ENCODE results near the gene PTPRQ.

PTPRQ gene, protein sequence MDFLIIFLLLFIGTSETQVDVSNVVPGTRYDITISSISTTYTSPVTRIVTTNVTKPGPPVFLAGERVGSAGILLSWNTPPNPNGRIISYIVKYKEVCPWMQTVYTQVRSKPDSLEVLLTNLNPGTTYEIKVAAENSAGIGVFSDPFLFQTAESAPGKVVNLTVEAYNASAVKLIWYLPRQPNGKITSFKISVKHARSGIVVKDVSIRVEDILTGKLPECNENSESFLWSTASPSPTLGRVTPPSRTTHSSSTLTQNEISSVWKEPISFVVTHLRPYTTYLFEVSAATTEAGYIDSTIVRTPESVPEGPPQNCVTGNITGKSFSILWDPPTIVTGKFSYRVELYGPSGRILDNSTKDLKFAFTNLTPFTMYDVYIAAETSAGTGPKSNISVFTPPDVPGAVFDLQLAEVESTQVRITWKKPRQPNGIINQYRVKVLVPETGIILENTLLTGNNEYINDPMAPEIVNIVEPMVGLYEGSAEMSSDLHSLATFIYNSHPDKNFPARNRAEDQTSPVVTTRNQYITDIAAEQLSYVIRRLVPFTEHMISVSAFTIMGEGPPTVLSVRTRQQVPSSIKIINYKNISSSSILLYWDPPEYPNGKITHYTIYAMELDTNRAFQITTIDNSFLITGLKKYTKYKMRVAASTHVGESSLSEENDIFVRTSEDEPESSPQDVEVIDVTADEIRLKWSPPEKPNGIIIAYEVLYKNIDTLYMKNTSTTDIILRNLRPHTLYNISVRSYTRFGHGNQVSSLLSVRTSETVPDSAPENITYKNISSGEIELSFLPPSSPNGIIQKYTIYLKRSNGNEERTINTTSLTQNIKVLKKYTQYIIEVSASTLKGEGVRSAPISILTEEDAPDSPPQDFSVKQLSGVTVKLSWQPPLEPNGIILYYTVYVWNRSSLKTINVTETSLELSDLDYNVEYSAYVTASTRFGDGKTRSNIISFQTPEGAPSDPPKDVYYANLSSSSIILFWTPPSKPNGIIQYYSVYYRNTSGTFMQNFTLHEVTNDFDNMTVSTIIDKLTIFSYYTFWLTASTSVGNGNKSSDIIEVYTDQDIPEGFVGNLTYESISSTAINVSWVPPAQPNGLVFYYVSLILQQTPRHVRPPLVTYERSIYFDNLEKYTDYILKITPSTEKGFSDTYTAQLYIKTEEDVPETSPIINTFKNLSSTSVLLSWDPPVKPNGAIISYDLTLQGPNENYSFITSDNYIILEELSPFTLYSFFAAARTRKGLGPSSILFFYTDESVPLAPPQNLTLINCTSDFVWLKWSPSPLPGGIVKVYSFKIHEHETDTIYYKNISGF (N-terminal part only)

DNA sequence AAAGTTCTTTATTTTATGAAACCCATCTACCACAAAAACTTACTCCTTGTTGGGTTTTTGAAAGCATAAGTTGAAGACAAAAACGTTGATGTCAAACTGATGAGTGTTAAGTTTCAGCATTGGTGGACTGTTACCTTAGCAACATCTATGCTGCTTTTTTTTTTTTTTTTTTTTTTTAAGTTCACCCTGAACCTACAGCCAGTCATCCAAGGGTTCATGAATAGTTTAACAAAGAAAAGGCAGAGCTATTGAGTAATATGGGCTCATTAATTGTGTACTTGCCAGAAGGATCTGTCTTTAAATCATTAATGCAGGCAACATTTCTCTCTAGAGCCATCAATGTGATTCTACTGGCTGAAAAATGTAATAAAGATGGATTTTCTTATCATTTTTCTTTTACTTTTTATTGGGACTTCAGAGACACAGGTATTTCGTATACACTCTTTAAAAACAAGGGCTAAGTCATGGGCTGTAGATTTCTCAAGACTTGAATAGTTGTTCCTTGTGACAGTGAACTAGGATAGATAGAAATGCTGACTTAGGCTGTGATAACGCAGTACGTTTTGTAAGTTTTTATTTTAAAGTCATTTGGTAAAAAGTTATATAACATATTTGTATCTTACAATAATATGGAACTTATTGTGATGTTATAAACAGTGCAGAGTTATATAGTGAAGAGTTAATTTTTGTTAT lies at the start of gene PTPRQ:
PTPRQ (plus strand) TSS at position 262 of the 693 bp plus-strand sequence; CDS start at position 373, 111 bp downstream.
- no peaks in the 10 kb centered on the region for H3K4me1 Mint-ChIP-seq
- H3K27me3 Mint-ChIP-seq = no peaks in the 10 kb centered on the region
- no peak within 1 kb of the TSS for H3K27ac Mint-ChIP-seq
- H3K36me3 Mint-ChIP-seq = no peaks in the 10 kb centered on the region
- H3K9me3 Mint-ChIP-seq = peaks cover 5% of the 10 kb centered on the region
- no peak within 1 kb of the TSS for H3K4me3 Mint-ChIP-seq

DNA sequence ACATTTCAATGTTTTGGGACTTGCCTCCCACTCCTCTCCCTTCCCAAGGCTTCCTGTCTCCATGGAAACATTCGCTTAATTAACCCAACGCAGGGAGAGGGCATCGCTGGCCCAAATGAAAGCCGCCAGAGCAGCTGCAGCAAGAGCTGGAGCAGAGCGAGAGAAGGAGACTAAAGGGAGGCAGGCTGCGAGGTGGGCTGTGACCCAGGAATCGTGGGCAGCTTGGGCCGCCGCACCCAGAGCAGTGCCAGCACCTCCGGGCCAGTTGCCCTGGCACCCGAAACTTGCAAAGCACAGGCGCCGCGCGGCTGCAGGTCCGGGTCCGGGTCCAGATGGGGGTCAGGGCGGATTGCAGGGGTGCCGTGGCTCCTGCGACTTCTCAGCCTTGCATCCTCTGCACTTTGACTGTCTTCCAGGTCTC lies 43.5 kb upstream of the PTPRQ start:
- Mint-ChIP-seq H3K36me3 (no peaks in the 10 kb centered on the region), H3K9me3 (peaks cover 6% of the 10 kb centered on the region), H3K4me1 (no peaks in the 10 kb centered on the region), H3K27ac (no peak overlapping the region), H3K4me3 (no peak overlapping the region), H3K27me3 (peaks cover 3% of the 10 kb centered on the region)

DNA sequence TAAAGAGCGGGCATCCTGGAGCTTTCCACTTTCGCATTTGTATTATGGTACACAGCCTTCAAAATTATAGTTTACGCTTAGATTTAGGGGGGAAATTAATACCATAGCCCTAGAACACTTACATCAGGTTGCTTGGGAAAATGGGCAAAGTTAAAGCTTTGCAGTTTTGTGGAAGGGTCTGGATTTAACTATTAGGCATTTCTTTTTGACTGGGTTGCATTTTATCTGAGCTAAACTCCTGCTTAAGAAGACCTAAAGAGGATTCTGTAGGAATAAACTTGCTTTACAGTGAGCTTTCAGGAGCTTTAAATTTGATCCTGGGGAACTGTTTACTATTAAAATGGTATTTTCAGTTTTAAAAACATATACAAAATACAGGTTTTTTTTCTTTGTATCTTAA lies 42.8 kb upstream of the PTPRQ start:
- Mint-ChIP-seq H3K36me3 (no peaks in the 10 kb centered on the region), H3K27ac (no peak overlapping the region), H3K4me1 (no peaks in the 10 kb centered on the region), H3K9me3 (peaks cover 6% of the 10 kb centered on the region), H3K4me3 (no peak overlapping the region), H3K27me3 (peaks cover 3% of the 10 kb centered on the region)

DNA sequence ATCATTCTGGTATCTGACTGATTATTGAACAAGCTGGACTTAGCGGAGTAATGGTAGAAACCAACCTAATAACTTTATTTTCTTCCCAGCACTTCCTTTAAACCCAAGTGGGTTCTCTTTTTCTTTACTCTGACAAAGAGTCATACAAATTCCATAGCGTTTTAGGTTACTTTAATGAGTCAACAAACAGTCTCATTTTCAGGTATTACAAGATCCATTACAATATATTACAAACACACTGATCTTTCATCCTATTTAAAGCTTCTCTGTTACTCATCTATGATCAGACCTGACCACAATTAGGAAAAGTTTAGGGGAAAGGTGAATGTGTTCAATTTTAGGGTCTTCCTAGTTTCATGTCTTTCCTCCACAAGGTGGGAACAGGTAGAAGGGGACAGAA lies 39.4 kb upstream of the PTPRQ start:
- no peaks in the 10 kb centered on the region for H3K9me3 Mint-ChIP-seq
- H3K4me3 Mint-ChIP-seq = no peak overlapping the region
- H3K27me3 Mint-ChIP-seq = peaks cover 3% of the 10 kb centered on the region
- H3K4me1 Mint-ChIP-seq = no peaks in the 10 kb centered on the region
- no peaks in the 10 kb centered on the region for H3K36me3 Mint-ChIP-seq
- H3K27ac Mint-ChIP-seq = no peak overlapping the region

DNA sequence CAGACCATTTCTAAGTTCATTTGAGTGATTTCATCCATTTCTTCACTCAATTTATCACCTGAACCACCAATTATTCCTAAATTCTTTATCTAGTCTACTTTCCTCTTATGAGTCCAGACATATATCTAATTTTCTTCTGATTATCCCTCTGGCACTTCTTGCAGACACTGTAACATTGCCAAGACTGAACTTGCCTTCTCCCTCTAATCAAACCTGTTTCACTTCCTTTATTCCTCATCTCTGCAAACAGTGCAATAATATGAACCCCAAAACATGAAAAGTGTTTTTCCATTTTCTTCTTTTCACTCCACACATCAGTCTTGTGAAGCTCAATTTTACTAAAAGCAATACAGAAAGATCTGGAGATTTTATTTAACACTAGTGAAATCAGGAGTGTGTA lies 37.8 kb upstream of the PTPRQ start:
- Mint-ChIP-seq H3K27me3 (peaks cover 2% of the 10 kb centered on the region), H3K36me3 (no peaks in the 10 kb centered on the region), H3K4me3 (no peak overlapping the region), H3K9me3 (no peaks in the 10 kb centered on the region), H3K27ac (no peak overlapping the region), H3K4me1 (no peaks in the 10 kb centered on the region)

DNA sequence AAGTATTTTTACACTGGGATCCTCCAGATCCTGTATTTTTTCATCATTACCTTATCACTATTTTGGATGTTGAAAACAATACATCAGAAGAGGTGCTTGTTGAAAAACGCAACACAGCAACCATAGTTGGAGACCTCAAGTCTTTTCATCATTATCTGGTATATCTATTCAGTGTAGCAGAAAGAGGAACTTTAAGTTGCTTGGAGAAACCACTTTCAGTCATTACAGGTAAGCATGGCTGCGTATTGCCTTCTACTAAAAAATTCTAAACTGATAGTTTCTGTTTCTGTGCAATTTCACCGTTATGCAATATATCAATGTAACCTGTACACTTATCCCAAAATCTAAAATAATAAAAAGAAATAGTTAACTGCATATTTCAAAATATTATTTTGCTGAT lies 32.2 kb upstream of the PTPRQ start:
- no peak overlapping the region for H3K27ac Mint-ChIP-seq
- H3K36me3 Mint-ChIP-seq = no peaks in the 10 kb centered on the region
- no peaks in the 10 kb centered on the region for H3K4me1 Mint-ChIP-seq
- no peaks in the 10 kb centered on the region for H3K9me3 Mint-ChIP-seq
- H3K4me3 Mint-ChIP-seq = no peak overlapping the region
- H3K27me3 Mint-ChIP-seq = peaks cover 2% of the 10 kb centered on the region

DNA sequence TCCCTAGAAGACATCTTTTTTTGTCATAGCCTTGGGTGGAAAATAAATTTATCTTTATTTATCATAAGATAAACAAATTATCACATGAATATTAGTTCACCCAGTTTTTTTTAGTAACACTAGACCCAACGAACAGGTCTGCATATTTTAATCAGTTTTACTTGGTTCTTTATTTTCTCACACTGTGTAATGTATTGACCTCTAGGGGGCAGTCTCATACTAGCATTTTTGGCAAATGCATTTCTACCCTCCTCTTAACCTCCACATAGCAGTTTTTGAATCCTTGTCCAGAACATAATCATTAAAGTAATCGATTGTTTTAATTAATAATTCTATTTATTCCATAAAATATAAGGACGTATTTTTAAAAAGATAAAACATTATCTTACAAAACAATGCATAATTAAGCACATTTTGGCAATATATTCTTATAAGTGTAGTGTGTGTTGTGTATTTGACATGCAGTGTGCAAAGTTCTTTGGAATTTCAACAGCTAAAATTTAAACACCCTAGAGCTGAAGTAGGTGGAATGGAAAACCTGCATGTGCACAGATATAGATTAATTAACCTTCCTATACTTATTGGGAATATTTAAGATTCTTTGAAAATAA lies 31.6 kb upstream of the PTPRQ start:
- peaks cover 2% of the 10 kb centered on the region for H3K27me3 Mint-ChIP-seq
- H3K27ac Mint-ChIP-seq = no peak overlapping the region
- H3K36me3 Mint-ChIP-seq = no peaks in the 10 kb centered on the region
- H3K4me3 Mint-ChIP-seq = no peak overlapping the region
- H3K9me3 Mint-ChIP-seq = no peaks in the 10 kb centered on the region
- no peaks in the 10 kb centered on the region for H3K4me1 Mint-ChIP-seq

DNA sequence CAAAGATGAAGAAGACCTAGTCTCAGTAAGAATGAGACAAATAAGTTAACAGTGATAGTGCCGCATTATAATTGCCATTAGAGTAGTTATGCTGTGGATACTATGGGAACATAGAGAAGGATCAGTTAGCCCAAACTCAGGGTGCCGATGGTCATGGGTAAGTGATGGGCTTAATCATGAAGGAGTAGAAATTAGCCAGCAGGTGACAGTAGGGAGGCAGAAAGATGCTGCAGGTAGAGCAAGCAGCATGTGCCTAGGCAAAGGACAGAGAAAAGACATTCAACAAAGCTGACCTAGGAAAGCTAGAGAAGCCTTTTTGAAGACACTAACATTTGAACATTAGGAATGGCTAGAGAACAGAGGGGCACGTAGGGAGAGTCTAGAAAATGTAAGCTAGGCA lies 30.6 kb upstream of the PTPRQ start:
- Mint-ChIP-seq H3K9me3 (no peaks in the 10 kb centered on the region), H3K4me3 (no peak overlapping the region), H3K4me1 (no peaks in the 10 kb centered on the region), H3K36me3 (no peaks in the 10 kb centered on the region), H3K27ac (no peak overlapping the region), H3K27me3 (peaks cover 2% of the 10 kb centered on the region)

DNA sequence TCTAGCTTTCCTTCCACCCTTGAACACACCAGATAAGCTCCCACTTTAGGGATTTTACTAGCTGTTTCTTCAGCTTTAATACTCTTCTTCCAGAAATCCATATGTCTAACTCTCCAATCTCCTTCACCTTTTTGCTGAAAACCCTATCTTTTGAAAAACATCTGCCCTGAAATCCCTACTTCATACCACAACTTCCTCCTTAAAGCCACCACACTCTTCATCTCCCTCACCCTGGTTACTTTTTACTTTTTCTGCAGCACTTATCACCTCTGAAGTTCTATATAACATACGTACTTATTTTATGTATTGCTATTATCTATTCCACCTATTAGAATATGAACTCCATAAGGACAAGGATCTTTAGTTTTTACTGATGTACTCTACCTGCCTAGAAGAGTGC lies 28.6 kb upstream of the PTPRQ start:
- Mint-ChIP-seq H3K36me3 (no peaks in the 10 kb centered on the region), H3K27me3 (peaks cover 2% of the 10 kb centered on the region), H3K27ac (no peak overlapping the region), H3K4me3 (no peak overlapping the region), H3K4me1 (no peaks in the 10 kb centered on the region), H3K9me3 (no peaks in the 10 kb centered on the region)

DNA sequence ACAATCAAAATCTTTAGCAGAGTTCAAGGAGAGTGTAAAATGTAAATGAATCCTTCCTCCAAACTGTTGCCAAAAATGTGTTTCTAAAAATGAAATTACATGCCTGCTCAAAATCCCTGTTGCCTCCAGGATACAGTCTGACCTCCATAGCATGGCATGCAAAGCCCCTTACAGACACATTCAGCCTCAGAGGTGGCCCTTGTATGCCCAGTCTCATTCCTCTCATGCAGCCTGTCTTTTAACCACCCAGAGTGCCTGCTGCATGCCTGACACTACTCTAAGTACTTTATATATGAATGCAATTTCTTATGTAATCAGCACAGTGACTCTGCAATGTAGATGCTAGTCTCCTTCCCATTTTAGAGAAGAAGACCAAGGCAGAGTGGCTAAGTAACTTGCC lies 24.4 kb upstream of the PTPRQ start:
- H3K36me3 Mint-ChIP-seq = no peaks in the 10 kb centered on the region
- H3K27ac Mint-ChIP-seq = no peak overlapping the region
- no peak overlapping the region for H3K4me3 Mint-ChIP-seq
- H3K9me3 Mint-ChIP-seq = no peaks in the 10 kb centered on the region
- H3K4me1 Mint-ChIP-seq = no peaks in the 10 kb centered on the region
- H3K27me3 Mint-ChIP-seq = no peaks in the 10 kb centered on the region

DNA sequence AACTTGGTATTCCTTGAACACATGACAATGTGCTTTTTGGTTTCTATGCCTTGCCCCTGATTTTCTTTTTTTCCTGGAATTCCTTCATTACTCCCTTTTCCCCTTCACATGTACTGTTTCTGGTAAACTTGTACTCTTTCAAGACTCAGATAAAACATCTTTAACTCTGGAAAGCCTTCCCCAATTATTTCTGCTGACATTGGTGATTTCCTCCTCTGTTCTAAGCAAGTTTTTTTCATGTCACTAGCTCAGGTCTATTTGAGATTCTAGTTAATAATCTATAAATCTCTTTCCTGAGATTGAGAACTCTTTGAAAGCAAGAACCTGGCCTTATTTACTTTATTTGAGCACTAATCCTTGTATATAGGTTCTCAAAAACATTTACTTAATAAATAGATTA lies 24.0 kb upstream of the PTPRQ start:
- Mint-ChIP-seq H3K4me3 (no peak overlapping the region), H3K4me1 (no peaks in the 10 kb centered on the region), H3K36me3 (no peaks in the 10 kb centered on the region), H3K27ac (no peak overlapping the region), H3K9me3 (no peaks in the 10 kb centered on the region), H3K27me3 (no peaks in the 10 kb centered on the region)

DNA sequence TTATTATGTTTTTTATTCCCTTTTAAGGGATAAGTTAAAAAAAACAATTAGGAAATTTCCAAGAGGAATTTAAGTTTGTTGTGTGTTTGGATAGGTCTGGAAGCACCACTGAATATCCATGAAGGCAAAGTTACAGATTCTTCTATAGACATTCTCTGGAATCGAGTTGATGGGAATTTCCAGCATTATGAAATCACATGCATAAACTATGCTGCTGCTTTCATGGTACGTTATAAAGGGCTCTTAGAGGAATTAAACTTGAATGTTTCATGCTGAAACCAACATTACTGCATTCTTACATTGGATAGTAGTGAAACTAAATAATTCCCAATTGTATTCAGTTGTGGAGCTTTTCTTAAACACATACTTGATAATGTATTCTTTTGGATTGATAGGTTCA lies 21.5 kb upstream of the PTPRQ start:
- Mint-ChIP-seq H3K4me3 (no peak overlapping the region), H3K4me1 (no peaks in the 10 kb centered on the region), H3K36me3 (no peaks in the 10 kb centered on the region), H3K27ac (no peak overlapping the region), H3K9me3 (no peaks in the 10 kb centered on the region), H3K27me3 (no peaks in the 10 kb centered on the region)

DNA sequence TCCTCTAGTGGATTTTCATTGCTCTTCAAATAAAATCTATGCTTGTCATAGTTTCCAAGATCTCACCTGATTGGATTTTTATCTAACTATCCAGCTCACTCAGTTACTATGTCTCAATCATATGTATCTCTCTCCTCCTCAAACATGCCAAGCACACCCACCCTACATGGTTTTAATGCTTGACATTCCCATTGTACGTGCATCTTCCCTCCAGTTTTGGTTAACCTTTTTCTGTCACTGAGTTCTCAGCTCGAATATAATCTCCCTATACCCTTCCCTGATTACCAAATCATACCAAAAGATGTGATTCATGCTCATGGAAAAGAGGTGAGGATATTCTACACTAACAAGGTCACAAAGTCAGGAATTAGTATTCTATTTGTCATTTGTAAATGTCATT lies 12.0 kb upstream of the PTPRQ start:
- Mint-ChIP-seq H3K27ac (no peak overlapping the region), H3K4me1 (no peaks in the 10 kb centered on the region), H3K9me3 (no peaks in the 10 kb centered on the region), H3K36me3 (no peaks in the 10 kb centered on the region), H3K27me3 (no peaks in the 10 kb centered on the region), H3K4me3 (no peak overlapping the region)

DNA sequence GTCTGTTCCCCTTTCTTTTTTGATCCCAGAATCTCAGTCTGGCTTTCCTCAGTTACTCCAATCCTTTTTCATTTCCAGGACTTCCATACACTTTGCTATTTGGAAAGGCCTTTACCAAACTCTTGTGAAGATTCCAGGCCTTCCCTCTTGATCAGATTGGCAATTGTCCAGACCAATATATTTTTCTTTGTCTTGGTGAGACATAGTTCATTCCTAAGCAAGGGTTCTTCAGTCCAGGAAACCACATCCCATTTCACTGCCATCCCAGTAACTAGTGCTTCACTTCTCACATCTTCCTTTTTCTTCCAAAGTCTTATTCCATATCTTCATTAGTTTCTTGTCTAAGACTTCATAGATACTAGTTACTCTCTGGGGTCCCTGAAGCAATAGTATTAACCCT lies 2.1 kb upstream of the PTPRQ start:
- no peaks in the 10 kb centered on the region for H3K4me1 Mint-ChIP-seq

More for the DNA sequence above, 2.1 kb upstream of the PTPRQ start:
- Mint-ChIP-seq H3K36me3 (no peaks in the 10 kb centered on the region), H3K27ac (no peak overlapping the region), H3K27me3 (no peaks in the 10 kb centered on the region), H3K9me3 (peaks cover under 1% of the 10 kb centered on the region), H3K4me3 (no peak overlapping the region)
